ENCODE data around the gene DTNBP1. TPM values are rescaled to one million over a fixed set of nuclear protein-coding genes. Genes with fewer than 3 reads are reported as not detected.
"Not testable (repeated sequence)": the region's sequence is repeated elsewhere in the genome, so short reads cannot be mapped to it uniquely, and the experiment has no call there.

Gene DTNBP1
- total RNA-seq, 3 donors from 2014 or later, result 19.6 to 31.8 (median 25.0) TPM

GRCh38 chr6:15544321-15544900, 118.4 kb downstream of the DTNBP1 start:
- no peak for TF ChIP-seq CTCF (IDR thresholded peaks at IDR 0.05)
- H3K4me3 ChIP-seq, result no peak overlapping the region
- H3K36me3 ChIP-seq (ENCODE audit: low read depth), result no peaks in the 10 kb centered on the region
- no peak for DNase-seq
- no peak for ATAC-seq
- H3K4me1 ChIP-seq (ENCODE audit: low read depth), result peaks cover 2% of the 10 kb centered on the region
- H3K9me3 ChIP-seq, result peaks cover 2% of the 10 kb centered on the region
- intact Hi-C loops (cut with DNase I, micrococcal nuclease), result no loop called here

- ATAC-seq; H3K4me1 ChIP-seq (ENCODE audit: low read depth); H3K36me3 ChIP-seq (ENCODE audit: low read depth); intact Hi-C loops (cut with DNase I, micrococcal nuclease); H3K4me3 ChIP-seq; H3K9me3 ChIP-seq; DNase-seq: not testable (repeated sequence)
These were observed 119.4 kb downstream of the DTNBP1 start for GRCh38 chr6:15543332-15543917.

GRCh38 chr6:15539722-15540270, 123.0 kb downstream of the DTNBP1 start:
- Histone ChIP-seq H3K4me1 (ENCODE audit: low read depth) (no peaks in the 10 kb centered on the region), H3K4me3 (no peak overlapping the region), H3K9me3 (peaks cover 2% of the 10 kb centered on the region), H3K36me3 (ENCODE audit: low read depth) (no peaks in the 10 kb centered on the region)
- ATAC-seq (no peak), DNase-seq (no peak)
- TF ChIP-seq CTCF (IDR thresholded peaks at IDR 0.05), result no peak
- intact Hi-C loops (cut with DNase I, micrococcal nuclease), result no loop called here

- no peak for ATAC-seq
- intact Hi-C loops (cut with DNase I, micrococcal nuclease), result no loop called here
These were observed 123.9 kb downstream of the DTNBP1 start for GRCh38 chr6:15538766-15539495.

GRCh38 chr6:15538106-15538505, 124.7 kb downstream of the DTNBP1 start:
- no peak for DNase-seq
- intact Hi-C loops (cut with DNase I, micrococcal nuclease), result no loop called here
- no peak for ATAC-seq
- no peaks in the 10 kb centered on the region for H3K4me1 ChIP-seq (ENCODE audit: low read depth)
- no peaks in the 10 kb centered on the region for H3K9me3 ChIP-seq
- TF ChIP-seq CTCF (IDR thresholded peaks at IDR 0.05), result no peak
- no peak overlapping the region for H3K4me3 ChIP-seq
- H3K36me3 ChIP-seq (ENCODE audit: low read depth), result no peaks in the 10 kb centered on the region

More at GRCh38 chr6:15538766-15539495, 123.9 kb downstream of the DTNBP1 start:
- Histone ChIP-seq H3K36me3 (ENCODE audit: low read depth) (no peaks in the 10 kb centered on the region), H3K9me3 (peaks cover 2% of the 10 kb centered on the region), H3K4me3 (no peak overlapping the region), H3K4me1 (ENCODE audit: low read depth) (no peaks in the 10 kb centered on the region)
- DNase-seq, result no peak
- TF ChIP-seq CTCF (IDR thresholded peaks at IDR 0.05), result no peak
